ENCODE results near the gene OR10G7.

OR10G7 gene

GRCh38 chr11:124041254-124041653 is at the start of gene OR10G7:
OR10G7 (minus strand) TSS chr11:124041325; CDS start chr11:124039001, 2,324 bp downstream.
- DNase-seq (ENCODE audit: extremely low spot score, insufficient read length, low read depth) = no peak
- no peak for FAIRE-seq

- FAIRE-seq = no peak
- DNase-seq (ENCODE audit: extremely low spot score, insufficient read length, low read depth) = no peak
Observed at GRCh38 chr11:124085997-124086846, 45.1 kb upstream of the OR10G7 start.

- FAIRE-seq (no peak), DNase-seq (ENCODE audit: extremely low spot score, insufficient read length, low read depth) (no peak)
Observed at GRCh38 chr11:124085583-124085982, 44.5 kb upstream of the OR10G7 start.

GRCh38 chr11:124082371-124082770 is 41.2 kb upstream of the OR10G7 start:
- DNase-seq (ENCODE audit: extremely low spot score, insufficient read length, low read depth) (no peak), FAIRE-seq (no peak)

- DNase-seq (ENCODE audit: extremely low spot score, insufficient read length, low read depth) (no peak), FAIRE-seq (no peak)
Observed at GRCh38 chr11:124081483-124081882, 40.4 kb upstream of the OR10G7 start.

GRCh38 chr11:124080327-124081001 is 39.3 kb upstream of the OR10G7 start:
- DNase-seq (ENCODE audit: extremely low spot score, insufficient read length, low read depth) = no peak
- no peak for FAIRE-seq

GRCh38 chr11:124079631-124080326 is 38.7 kb upstream of the OR10G7 start:
- FAIRE-seq (no peak), DNase-seq (ENCODE audit: extremely low spot score, insufficient read length, low read depth) (no peak)

GRCh38 chr11:124078591-124078990 is 37.5 kb upstream of the OR10G7 start:
- no peak for DNase-seq (ENCODE audit: extremely low spot score, insufficient read length, low read depth)
- FAIRE-seq = no peak

- DNase-seq (ENCODE audit: extremely low spot score, insufficient read length, low read depth) (no peak), FAIRE-seq (no peak)
Observed at GRCh38 chr11:124077266-124077665, 36.1 kb upstream of the OR10G7 start.

- FAIRE-seq = no peak
Observed at GRCh38 chr11:124075841-124076651, 34.9 kb upstream of the OR10G7 start.

GRCh38 chr11:124075492-124075840 is 34.3 kb upstream of the OR10G7 start:
- DNase-seq (ENCODE audit: extremely low spot score, insufficient read length, low read depth) (no peak), FAIRE-seq (no peak)

More at GRCh38 chr11:124075841-124076651, 34.9 kb upstream of the OR10G7 start:
- no peak for DNase-seq (ENCODE audit: extremely low spot score, insufficient read length, low read depth)

- FAIRE-seq (no peak), DNase-seq (ENCODE audit: extremely low spot score, insufficient read length, low read depth) (no peak)
Observed at GRCh38 chr11:124074554-124074953, 33.4 kb upstream of the OR10G7 start.

GRCh38 chr11:124072147-124072546 is 31.0 kb upstream of the OR10G7 start:
- FAIRE-seq = no peak
- no peak for DNase-seq (ENCODE audit: extremely low spot score, insufficient read length, low read depth)

GRCh38 chr11:124071623-124071948 is 30.5 kb upstream of the OR10G7 start:
- FAIRE-seq (no peak), DNase-seq (ENCODE audit: extremely low spot score, insufficient read length, low read depth) (no peak)

- DNase-seq (ENCODE audit: extremely low spot score, insufficient read length, low read depth) (peak; percentile 36), FAIRE-seq (peak; percentile 81)
Observed at GRCh38 chr11:124070915-124071622, 29.9 kb upstream of the OR10G7 start.

GRCh38 chr11:124069429-124070401 is 28.6 kb upstream of the OR10G7 start:
- no peak for DNase-seq (ENCODE audit: extremely low spot score, insufficient read length, low read depth)
- FAIRE-seq = peak; percentile 75

GRCh38 chr11:124068601-124069110 is 27.5 kb upstream of the OR10G7 start:
- FAIRE-seq (no peak), DNase-seq (ENCODE audit: extremely low spot score, insufficient read length, low read depth) (no peak)

- DNase-seq (ENCODE audit: extremely low spot score, insufficient read length, low read depth) (no peak), FAIRE-seq (no peak)
Observed at GRCh38 chr11:124052966-124053365, 11.8 kb upstream of the OR10G7 start.
